HG03558 (cell line): Measurements from ENCODE around the gene SLC38A1.
"Not testable (repeated sequence)": the region's sequence is repeated elsewhere in the genome, so short reads cannot be mapped to it uniquely, and the experiment has no call there.

ENCODE experiments used
- ATAC-seq: cut with Tn5 transposase; IDR thresholded peaks from one replicate; pipeline ENCODE4 v1.9.1; 2021; ENCODE audit warnings: moderate number of reproducible peaks; ENCODE audit not compliant: unreplicated experiment; ENCODE audit errors: extremely low read depth

SLC38A1 gene

DNA sequence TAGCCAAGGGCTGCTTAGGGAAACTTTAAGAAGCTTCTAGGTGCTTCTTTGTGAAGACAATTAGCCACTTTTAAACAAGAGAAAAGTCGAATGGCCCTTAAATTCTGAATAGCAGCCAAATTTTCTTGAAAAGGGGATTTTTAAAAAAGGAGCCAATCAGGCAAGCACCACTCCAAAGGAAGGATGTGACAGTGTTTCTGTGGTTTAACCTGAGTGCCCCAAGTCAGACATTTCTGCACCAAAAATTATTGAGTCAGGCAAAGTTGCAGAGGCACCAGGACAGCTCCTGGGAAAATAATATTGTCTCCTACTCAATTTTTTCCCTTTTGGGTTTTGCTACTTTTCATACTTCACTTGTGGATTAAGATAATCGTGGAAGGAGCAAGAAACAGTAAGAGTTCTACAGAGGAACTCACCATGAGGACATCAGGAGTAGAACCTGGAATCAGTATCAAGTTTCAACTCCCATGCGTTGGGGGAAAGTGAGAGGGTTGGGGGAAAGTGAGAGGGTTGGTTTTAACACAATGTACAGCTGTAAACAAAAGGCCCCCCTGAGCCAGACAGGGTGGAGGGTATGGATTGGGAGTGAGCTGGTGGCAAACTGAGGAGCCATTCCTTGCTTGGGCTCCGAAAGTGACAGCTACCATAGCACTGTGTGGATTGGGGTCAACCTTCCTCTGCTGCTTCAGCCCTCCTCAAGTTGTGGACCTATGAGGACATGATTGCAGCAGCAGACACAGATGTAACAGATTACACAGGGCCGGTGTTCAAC lies 90.8 kb downstream of the SLC38A1 start:
- no peak for ATAC-seq

DNA sequence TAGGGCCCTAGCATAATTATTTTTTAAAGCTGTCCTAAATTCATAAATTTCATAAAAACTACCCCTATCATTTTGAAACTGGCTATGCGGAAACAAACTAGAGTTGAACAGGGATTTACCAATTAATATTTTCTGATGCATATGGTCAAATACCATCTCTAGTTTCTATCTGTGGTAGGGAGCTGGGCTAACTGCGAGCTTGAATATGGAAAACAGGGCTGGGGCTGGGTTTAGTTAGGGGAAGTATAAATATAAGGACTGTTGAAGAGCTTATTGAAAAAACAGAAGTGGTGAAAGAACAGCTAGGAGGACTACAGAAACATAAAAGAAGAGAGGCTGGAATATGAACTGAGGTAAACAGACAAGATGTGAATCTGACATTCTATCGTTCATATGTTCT lies 91.8 kb downstream of the SLC38A1 start:
- ATAC-seq = no peak

- no peak for ATAC-seq
Observed at GRCh38 chr12:46174919-46175318, 93.9 kb downstream of the SLC38A1 start.

GRCh38 chr12:46174061-46174662 lies 94.7 kb downstream of the SLC38A1 start:
- ATAC-seq = no peak

- no peak for ATAC-seq
Observed at GRCh38 chr12:46168426-46168825, 100.4 kb downstream of the SLC38A1 start.

DNA sequence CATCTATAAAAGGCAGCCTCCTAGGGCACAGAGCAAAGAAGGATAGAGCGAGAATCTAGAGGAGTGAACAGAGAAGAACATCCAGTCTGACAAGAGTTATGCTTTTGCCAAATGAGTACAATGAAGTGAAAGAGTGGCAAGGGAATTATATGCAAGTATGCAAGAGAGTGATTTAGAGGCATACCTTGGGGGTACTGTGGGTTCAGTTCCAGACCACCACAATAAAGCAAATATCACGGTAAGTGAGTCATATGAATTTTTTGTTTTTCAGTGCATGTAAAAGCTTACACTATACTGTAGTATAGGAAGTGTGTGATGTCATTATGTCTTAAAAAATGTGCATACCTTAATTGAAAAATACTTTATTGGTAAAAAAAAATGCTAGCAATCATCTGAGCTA lies 101.4 kb downstream of the SLC38A1 start:
- no peak for ATAC-seq

DNA sequence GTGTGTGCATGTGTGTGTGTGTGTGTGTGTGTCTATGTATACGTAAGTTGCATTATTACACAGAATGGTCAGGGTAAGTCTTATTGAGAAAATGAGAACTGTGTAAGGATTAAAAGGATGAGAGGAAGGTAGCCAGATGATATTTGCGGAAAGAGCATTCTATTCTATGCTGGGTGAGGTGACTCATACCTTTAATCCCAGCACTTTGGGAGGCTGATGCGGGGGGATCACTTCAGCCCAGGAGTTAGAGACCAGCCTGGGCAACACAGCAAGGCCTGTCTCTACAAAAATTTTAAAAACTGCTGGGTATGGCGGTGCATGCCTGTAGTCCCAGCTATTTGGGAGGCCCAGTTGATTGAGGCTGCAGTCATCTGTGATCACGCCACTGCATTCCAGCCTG lies 103.7 kb downstream of the SLC38A1 start:
- ATAC-seq = no peak

DNA sequence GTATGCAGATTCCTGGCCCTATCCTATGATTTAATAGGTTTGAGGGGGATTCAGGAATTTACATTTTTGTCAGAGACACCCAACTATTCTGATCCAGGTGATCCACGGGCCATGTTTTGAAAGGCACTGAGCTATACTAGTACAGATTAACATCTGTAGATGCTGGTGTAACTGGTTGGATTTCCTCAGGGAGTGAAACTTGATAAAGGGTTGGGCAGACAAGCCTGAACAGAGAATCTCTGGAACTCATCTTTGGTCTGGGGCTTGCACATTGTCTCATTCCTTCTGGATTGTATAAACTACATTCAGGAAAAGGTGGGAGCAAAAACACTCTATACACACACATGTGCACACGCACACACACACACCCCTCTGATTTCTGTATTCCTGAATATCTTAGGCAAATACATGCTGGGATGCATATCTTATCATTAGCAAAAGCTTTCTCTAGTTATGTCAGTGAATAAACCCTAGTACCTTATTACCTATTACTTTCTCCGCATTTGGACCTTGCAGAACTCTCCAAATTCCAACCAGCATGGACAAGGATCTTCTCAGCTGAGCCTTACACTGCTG lies 104.6 kb downstream of the SLC38A1 start:
- no peak for ATAC-seq

GRCh38 chr12:46162549-46163076 lies 106.2 kb downstream of the SLC38A1 start:
- ATAC-seq = not testable (repeated sequence)

DNA sequence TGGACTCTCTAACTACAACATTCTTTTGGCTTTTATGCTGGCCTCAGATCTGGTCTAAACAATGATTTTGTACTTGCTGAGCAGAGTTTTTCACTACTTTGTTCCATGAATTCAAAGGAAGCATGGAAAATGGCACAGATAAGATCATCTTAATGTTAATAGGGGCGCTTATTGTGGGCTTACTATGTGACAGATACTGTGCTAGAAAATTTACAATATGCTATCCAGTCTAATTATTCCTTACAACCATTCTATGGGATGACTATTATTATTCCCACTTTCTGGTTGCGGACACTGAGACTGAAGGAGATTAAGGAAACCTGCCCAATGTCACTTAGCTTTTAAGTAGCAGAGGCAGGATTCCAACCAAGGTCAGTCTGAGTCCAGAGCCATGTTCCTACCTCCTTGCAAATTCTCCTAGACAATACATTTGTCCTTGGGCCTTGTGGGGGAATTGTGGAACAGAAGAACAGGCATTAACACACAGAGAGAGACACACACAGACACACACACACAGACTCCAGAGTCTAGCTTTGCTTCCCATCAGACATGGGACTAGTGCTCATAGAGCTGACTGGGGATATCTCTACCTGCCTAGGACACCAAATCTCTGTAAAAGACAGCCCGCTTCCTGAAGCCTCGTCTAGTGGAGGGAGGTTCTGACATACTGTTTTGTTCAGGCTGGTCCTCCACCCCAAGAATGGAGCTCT lies 107.7 kb downstream of the SLC38A1 start:
- no peak for ATAC-seq

DNA sequence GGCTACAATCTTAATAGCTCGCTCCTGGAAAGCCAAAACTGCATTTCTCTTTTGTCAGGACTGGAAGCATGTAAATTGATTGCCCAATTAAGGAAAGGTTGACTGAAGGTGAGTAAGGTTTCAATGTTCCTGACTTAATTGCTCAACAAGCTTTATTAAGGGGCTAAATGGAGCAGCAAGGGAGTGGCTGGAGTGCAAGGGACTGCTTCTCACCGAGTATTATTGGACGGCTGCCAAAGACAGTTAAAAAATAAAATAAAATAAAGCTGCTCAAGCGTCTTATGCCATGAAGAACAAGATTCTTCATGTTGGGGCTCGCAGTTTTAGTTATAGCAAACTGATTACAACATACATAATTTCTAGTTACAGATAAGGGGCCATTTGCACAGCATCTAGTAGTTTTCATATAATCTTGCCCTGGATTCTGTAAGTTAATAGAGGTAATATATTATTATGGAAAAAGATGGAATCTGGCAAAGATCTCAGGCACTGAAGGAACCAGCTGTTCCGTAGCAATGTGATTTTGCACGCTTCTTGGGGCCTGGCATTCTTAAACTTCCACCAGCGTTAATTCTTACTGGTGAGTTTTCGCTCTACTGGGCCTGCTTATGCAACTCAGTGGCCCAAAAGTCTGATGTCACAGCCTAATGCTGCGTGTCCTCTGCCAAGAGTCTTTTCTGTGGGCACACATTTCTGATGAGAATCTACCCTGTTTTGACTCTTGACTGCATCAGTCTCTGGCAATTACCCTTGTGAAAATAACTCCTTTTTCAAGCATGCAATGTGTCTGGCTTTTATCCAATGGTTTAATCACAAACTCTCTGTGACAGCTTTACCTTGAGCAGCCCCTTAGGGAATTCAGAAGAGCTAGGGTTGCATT lies 108.5 kb downstream of the SLC38A1 start:
- no peak for ATAC-seq

DNA sequence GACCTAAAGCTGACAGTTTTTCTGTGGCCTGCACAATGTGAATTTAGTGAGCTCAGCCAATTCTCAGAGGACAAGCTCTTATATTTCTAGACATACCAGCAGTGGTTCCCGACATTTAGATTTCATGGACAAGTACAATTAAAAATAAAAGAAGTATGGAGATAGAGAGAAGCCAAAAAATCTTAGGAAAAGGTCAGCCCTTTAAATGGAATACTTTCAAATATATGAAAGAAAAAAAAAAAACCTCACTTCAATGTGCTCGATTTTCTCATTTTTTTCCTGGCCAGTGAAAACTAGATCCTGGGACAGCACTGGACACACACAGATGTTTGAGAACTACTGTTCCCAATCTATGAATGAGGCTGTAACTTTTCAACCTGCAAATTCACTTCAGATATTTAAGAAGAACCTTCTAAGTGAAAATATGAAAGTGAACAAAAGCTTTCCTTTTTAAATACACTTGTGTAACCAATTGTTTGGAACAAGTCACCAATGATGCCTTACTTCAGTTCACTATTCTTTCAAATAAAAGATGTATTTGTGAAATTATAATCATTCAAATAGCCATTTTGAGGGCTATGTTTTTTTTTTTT lies 109.4 kb downstream of the SLC38A1 start:
- no peak for ATAC-seq

GRCh38 chr12:46158501-46158900 lies 110.3 kb downstream of the SLC38A1 start:
- no peak for ATAC-seq

GRCh38 chr12:46154221-46154985 lies 114.4 kb downstream of the SLC38A1 start:
- ATAC-seq = no peak

GRCh38 chr12:46153268-46153872 lies 115.5 kb downstream of the SLC38A1 start:
- no peak for ATAC-seq

DNA sequence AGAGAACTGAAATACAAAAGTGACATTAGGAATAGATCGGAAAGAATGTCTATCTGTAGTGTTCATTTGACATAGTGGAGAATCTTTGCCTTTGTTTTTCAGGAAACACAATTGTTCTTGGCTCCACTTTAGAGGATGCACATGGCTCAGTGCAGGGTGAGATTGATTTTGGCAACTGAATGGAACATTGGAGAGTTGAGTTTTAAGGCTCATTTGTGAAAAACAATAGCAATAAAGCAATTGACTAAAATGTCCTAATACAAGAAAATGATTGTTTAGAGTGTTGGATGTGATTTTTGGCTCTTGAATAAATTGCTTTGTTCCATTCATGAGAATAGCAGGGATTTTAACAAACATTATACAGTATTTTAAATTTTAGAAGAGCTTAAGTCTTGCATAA lies 116.4 kb downstream of the SLC38A1 start:
- ATAC-seq = no peak

GRCh38 chr12:46150735-46151134 lies 118.1 kb downstream of the SLC38A1 start:
- ATAC-seq = no peak

DNA sequence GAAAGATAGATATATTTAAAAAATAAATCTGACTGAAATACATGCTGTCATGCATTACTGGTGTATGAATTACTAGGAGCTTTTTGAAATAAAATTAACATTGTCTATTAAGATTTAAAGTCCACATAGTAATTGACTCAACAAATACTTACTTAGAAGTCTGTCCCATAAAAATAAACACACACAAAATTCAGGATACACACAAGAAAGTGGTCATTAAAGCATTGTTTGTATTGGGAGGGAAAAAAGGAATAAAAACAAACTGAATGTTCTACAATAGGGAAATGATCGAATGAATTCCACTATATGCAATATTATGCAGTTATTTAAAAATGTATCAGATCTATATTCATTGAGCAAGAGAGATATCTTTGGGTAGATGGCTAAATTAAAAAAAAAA lies 118.9 kb downstream of the SLC38A1 start:
- no peak for ATAC-seq
